ENCODE measurements around the gene GGA3. TPM values are rescaled to one million over a fixed set of nuclear protein-coding genes. Genes with fewer than 3 reads are reported as not detected.

The GGA3 gene
- total RNA-seq, 2 experiments from 2014 or later = 88.8 to 96.5 TPM

- no peaks in the 10 kb centered on the region for H3K9me3 Mint-ChIP-seq
- no peaks in the 10 kb centered on the region for H3K27me3 ChIP-seq (ENCODE audit: control insufficient read depth in 1 of 2, insufficient read depth in 2 of 2, low read length in 2 of 2)
- no peak overlapping the region for H3K4me3 Mint-ChIP-seq
- intact Hi-C loops (cut with DNase I, micrococcal nuclease) = no loop called here
- ATAC-seq (ENCODE audit: poor library complexity) (no peak), DNase-seq (no peak)
- ChIA-PET CTCF (interaction anchor here (0.6 kb wide), 1 partner anchor 18 kb away, joined by 4 read pairs; no protein-coding TSS in a partner anchor), POLR2A (no interaction called here)
- H3K4me1 ChIP-seq (ENCODE audit: insufficient read depth, low read length) = no peaks in the 10 kb centered on the region
- no peaks in the 10 kb centered on the region for H3K4me1 Mint-ChIP-seq (ENCODE audit: low read depth)
- no peak for TF ChIP-seq CTCF (IDR thresholded peaks at IDR 0.05)
- no peaks in the 10 kb centered on the region for H3K36me3 ChIP-seq (ENCODE audit: insufficient read depth, low read length)
- no peak overlapping the region for H3K27ac Mint-ChIP-seq
- H3K27ac ChIP-seq (ENCODE audit: low read depth in 1 of 2, low read length in 2 of 2) = no peak overlapping the region
- H3K36me3 Mint-ChIP-seq (ENCODE audit: low read depth) = no peaks in the 10 kb centered on the region
- H3K4me3 ChIP-seq (ENCODE audit: low read length) = no peak overlapping the region
- H3K9me3 ChIP-seq (ENCODE audit: control insufficient read depth in 1 of 2, insufficient read depth in 1 of 2, low read length in 2 of 2) = no peaks in the 10 kb centered on the region
- H3K27me3 Mint-ChIP-seq = no peaks in the 10 kb centered on the region
Measured at GRCh38 chr17:75194879-75195278, 66.5 kb downstream of the GGA3 start.

GRCh38 chr17:75191584-75191983 is 69.8 kb downstream of the GGA3 start:
- Mint-ChIP-seq H3K9me3 (no peaks in the 10 kb centered on the region), H3K4me1 (ENCODE audit: low read depth) (no peaks in the 10 kb centered on the region), H3K36me3 (ENCODE audit: low read depth) (no peaks in the 10 kb centered on the region), H3K27me3 (no peaks in the 10 kb centered on the region), H3K27ac (no peak overlapping the region), H3K4me3 (no peak overlapping the region)
- ChIA-PET POLR2A (interaction anchor here (0.6 to 1.4 kb wide), 2 partner anchors 9 to 46 kb away, joined by 3 to 9 read pairs; partner anchors contain the start of gene SUMO2), CTCF (interaction anchor here (0.7 to 1.5 kb wide), 5 partner anchors 8 to 179 kb away, joined by 3 to 4 read pairs (median 3); partner anchors contain the start of gene MRPL58)
- H3K4me3 ChIP-seq (ENCODE audit: low read length) = no peak overlapping the region
- DNase-seq = no peak
- H3K27me3 ChIP-seq (ENCODE audit: control insufficient read depth in 1 of 2, insufficient read depth in 2 of 2, low read length in 2 of 2) = no peaks in the 10 kb centered on the region
- no peaks in the 10 kb centered on the region for H3K4me1 ChIP-seq (ENCODE audit: insufficient read depth, low read length)
- no peaks in the 10 kb centered on the region for H3K36me3 ChIP-seq (ENCODE audit: insufficient read depth, low read length)
- no peaks in the 10 kb centered on the region for H3K9me3 ChIP-seq (ENCODE audit: control insufficient read depth in 1 of 2, insufficient read depth in 1 of 2, low read length in 2 of 2)
- ATAC-seq (ENCODE audit: poor library complexity) = no peak
- H3K27ac ChIP-seq (ENCODE audit: low read depth in 1 of 2, low read length in 2 of 2) = no peak overlapping the region
- TF ChIP-seq CTCF (IDR thresholded peaks at IDR 0.05) = no peak
- intact Hi-C loops (cut with DNase I, micrococcal nuclease) = no loop called here

GRCh38 chr17:75188614-75189013 is 72.8 kb downstream of the GGA3 start:
- POLR2A ChIA-PET = interaction anchor here (1.1 kb wide), 1 partner anchor 13 kb away, joined by 4 read pairs; no protein-coding TSS in a partner anchor
- no peak overlapping the region for H3K27ac ChIP-seq (ENCODE audit: low read depth in 1 of 2, low read length in 2 of 2)
- intact Hi-C loops (cut with DNase I, micrococcal nuclease) = no loop called here
- Mint-ChIP-seq H3K9me3 (no peaks in the 10 kb centered on the region), H3K36me3 (ENCODE audit: low read depth) (no peaks in the 10 kb centered on the region), H3K4me3 (no peak overlapping the region), H3K27ac (no peak overlapping the region), H3K4me1 (ENCODE audit: low read depth) (peaks cover 11% of the 10 kb centered on the region), H3K27me3 (no peaks in the 10 kb centered on the region)
- H3K4me3 ChIP-seq (ENCODE audit: low read length) = no peak overlapping the region
- peaks cover 9% of the 10 kb centered on the region for H3K4me1 ChIP-seq (ENCODE audit: insufficient read depth, low read length)
- no peak for TF ChIP-seq CTCF (IDR thresholded peaks at IDR 0.05)
- no peak for DNase-seq
- CTCF ChIA-PET = no interaction called here
- no peaks in the 10 kb centered on the region for H3K36me3 ChIP-seq (ENCODE audit: insufficient read depth, low read length)
- no peak for ATAC-seq (ENCODE audit: poor library complexity)
- no peaks in the 10 kb centered on the region for H3K27me3 ChIP-seq (ENCODE audit: control insufficient read depth in 1 of 2, insufficient read depth in 2 of 2, low read length in 2 of 2)
- H3K9me3 ChIP-seq (ENCODE audit: control insufficient read depth in 1 of 2, insufficient read depth in 1 of 2, low read length in 2 of 2) = no peaks in the 10 kb centered on the region

Other genes with a start within 250 kb of the GGA3 start
- 1 to 10 TPM; 5.4 to 7.1 TPM for gene MRPL58, start 248.9 kb downstream of the GGA3 start, total RNA-seq
- gene ATP5PD, start 214.6 kb downstream of the GGA3 start, total RNA-seq = 100 to 1,000 TPM in 1 of 2 experiments, 10 to 100 TPM in 1; 98.5 to 112 TPM
- gene KCTD2, start 214.4 kb downstream of the GGA3 start, total RNA-seq = 10 to 100 TPM; 26.1 to 28.0 TPM
- 10 to 100 TPM in 1 of 2 experiments, 1 to 10 TPM in 1; 9.2 to 11.0 TPM for gene SLC16A5, start 173.7 kb downstream of the GGA3 start, total RNA-seq
- gene ARMC7, start 151.6 kb downstream of the GGA3 start, total RNA-seq = 1 to 10 TPM; 4.1 to 4.8 TPM
- 10 to 100 TPM; 14.1 to 16.1 TPM for gene NT5C, start 129.9 kb downstream of the GGA3 start, total RNA-seq
- 10 to 100 TPM; 21.3 to 25.5 TPM for gene JPT1, start 107.1 kb downstream of the GGA3 start, total RNA-seq
- 100 to 1,000 TPM; 207 to 228 TPM for gene SUMO2, start 78.6 kb downstream of the GGA3 start, total RNA-seq
- gene NUP85, start 55.9 kb downstream of the GGA3 start, total RNA-seq = 10 to 100 TPM; 84.7 to 89.2 TPM
- gene MRPS7, start 273 bp upstream of the GGA3 start, total RNA-seq = 10 to 100 TPM; 33.2 to 35.2 TPM
- gene MIF4GD, start 9.6 kb upstream of the GGA3 start, total RNA-seq = 10 to 100 TPM; 29.4 to 32.4 TPM
- 10 to 100 TPM; 11.1 to 12.0 TPM for gene SLC25A19, start 27.8 kb upstream of the GGA3 start, total RNA-seq
- gene GRB2, start 144.1 kb upstream of the GGA3 start, total RNA-seq = 10 to 100 TPM; 88.8 to 92.6 TPM
- 10 to 100 TPM; 52.8 to 57.3 TPM for gene TMEM94, start 195.0 kb upstream of the GGA3 start, total RNA-seq

Measured in CD4-positive, alpha-beta T cell (primary cell).